Esophagus (tissue), 2 donors: Measurements from ENCODE around the gene SLC44A4. TPM values are rescaled to one million over a fixed set of nuclear protein-coding genes. Genes with fewer than 3 reads are reported as not detected.

ENCODE experiments used
- H3K27ac ChIP-seq, 2 donors: one replicate each; pipeline ENCODE4 v1.5.1; 2013; ENCODE audit warnings: low read depth in 2 of 2, mild to moderate bottlenecking in 2 of 2, inconsistent platforms in 1 of 2, low read length in 1 of 2, moderate library complexity in 1 of 2
- H3K27me3 ChIP-seq, 2 donors: one replicate each; pipeline ENCODE4 v1.6.1; 2013; ENCODE audit warnings: low read length in 2 of 2, control low read depth in 1 of 2, mild to moderate bottlenecking in 1 of 2; ENCODE audit not compliant: insufficient read depth in 2 of 2, control insufficient read depth in 1 of 2
- H3K36me3 ChIP-seq, 2 donors: one replicate each; pipeline ENCODE4 v1.6.1; 2013; ENCODE audit warnings: low read length in 1 of 2; ENCODE audit not compliant: control insufficient read depth in 2 of 2, insufficient read depth in 2 of 2
- H3K4me1 ChIP-seq, 2 donors: one replicate each; pipeline ENCODE4 v1.6.1; 2013; ENCODE audit warnings: low read length in 1 of 2; ENCODE audit not compliant: control insufficient read depth in 2 of 2, insufficient read depth in 2 of 2
- H3K4me3 ChIP-seq, 2 donors: one replicate each; pipeline ENCODE4 v1.5.1; 2013; ENCODE audit warnings: low read length in 2 of 2, mild to moderate bottlenecking in 2 of 2, low read depth in 1 of 2, moderate library complexity in 1 of 2
- H3K9me3 ChIP-seq, 2 donors: one replicate each; pipeline ENCODE4 v1.6.1; 2013; ENCODE audit warnings: mild to moderate bottlenecking in 2 of 2, low read depth in 1 of 2, low read length in 1 of 2, moderate library complexity in 1 of 2; ENCODE audit not compliant: control insufficient read depth in 2 of 2, insufficient read depth in 1 of 2
- WGBS, 2 donors: extraction: QIAGEN DNeasy Blood & Tissue Kit; methylation state at CpG; one replicate each; pipeline ENCODE4 v1.1.7; 2013; 5-methylcytosine and 5-hydroxymethylcytosine counted together
- polyA plus RNA-seq, 2 donors: library from polyadenylated mRNA; stranded (reverse); fragments of 200-250 nt; gene quantifications; one replicate each; pipeline ENCODE4 v1.2.3, GENCODE V29; 2013
- donor health status: healthy with polysubstance abuse.
- donor health status: Bipolar disorder and iron deficiency.

Gene SLC44A4
- polyA plus RNA-seq, 2 donors, result 0.19 to 0.33 TPM

DNA sequence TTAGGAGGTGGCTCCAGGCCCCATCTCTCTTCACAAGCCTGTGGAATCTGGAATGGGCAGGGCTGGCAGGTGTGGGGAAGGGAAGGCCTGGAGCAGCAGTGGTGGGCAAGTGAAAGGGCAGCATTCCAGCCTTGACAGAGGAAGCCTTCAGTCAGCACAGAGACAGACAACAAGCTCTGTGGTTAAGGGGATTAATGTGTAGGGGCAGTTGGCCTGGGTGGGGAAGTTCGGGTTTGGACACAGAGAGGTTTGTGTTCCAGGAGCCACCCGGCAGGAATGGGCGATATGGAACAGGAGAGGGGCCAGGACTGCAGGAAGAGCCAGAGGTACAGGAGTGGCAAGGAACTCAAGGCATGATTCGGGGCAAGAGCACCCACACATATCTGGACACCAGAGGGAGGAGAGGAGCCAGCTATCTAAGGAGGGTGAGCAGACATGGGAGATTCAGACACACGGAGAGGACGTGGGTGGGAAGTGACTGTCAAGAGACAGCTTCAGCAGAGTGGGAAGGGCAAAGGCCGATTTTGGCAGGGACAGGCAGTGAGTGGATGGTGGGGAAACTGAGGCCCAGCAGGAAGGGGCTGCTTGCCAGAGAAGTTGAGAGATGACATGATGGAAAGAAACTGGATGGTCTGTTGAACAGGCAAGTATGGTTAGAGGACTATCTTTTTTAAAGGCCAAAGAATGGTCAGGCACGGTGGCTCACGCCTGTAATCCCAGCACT, 2.5 kb upstream of the SLC44A4 start:
- Histone ChIP-seq H3K36me3 (peaks cover 29 to 40% of the 10 kb centered on the region in 2 donors), H3K4me1 (peaks cover 0 to 3% of the 10 kb centered on the region in 2 donors), H3K27me3 (no peaks in the 10 kb centered on the region), H3K4me3 (no peak overlapping the region), H3K9me3 (no peaks in the 10 kb centered on the region), H3K27ac (no peak overlapping the region)
- WGBS, 2 donors, result 82% methylated on average over 9 of the region's 9 CpGs

GRCh38 chr6:31880616-31881015, 1.8 kb upstream of the SLC44A4 start:
- Histone ChIP-seq H3K27me3 (no peaks in the 10 kb centered on the region), H3K36me3 (peaks cover 29 to 37% of the 10 kb centered on the region in 2 donors), H3K27ac (no peak overlapping the region), H3K9me3 (no peaks in the 10 kb centered on the region), H3K4me1 (peaks cover 0 to 3% of the 10 kb centered on the region in 2 donors), H3K4me3 (no peak overlapping the region)
- 89% methylated on average over 10 of the region's 10 CpGs for WGBS, 2 donors

DNA sequence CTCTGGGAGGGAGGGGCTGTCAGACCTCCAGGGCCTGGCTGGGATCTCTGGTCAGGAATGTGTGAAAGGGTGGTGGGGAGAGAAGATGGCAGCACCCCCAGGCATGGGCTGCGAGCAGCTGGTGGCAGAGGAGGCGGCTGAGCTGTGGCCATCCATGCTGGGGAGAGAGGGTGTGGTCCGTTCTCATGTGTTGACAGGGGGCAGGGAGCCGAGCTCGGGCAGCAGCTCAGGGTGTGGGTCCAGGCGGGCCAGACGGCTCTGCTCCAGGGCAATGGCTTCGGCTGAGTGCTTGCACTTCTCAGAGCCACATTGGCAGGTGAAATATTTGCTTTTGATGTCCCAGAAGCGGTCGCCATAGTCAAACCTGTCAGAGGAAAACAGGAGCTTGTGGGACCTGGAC, 1.1 kb upstream of the SLC44A4 start:
- H3K27ac ChIP-seq, result no peak overlapping the region
- H3K4me3 ChIP-seq, result no peak overlapping the region
- no peaks in the 10 kb centered on the region for H3K9me3 ChIP-seq
- H3K4me1 ChIP-seq, result peaks cover 0 to 3% of the 10 kb centered on the region in 2 donors
- peaks cover 28 to 37% of the 10 kb centered on the region in 2 donors for H3K36me3 ChIP-seq
- 66 to 69% methylated on average over 10 of the region's 10 CpGs for WGBS, 2 donors
- no peaks in the 10 kb centered on the region for H3K27me3 ChIP-seq

- Histone ChIP-seq H3K4me1 (peaks cover 0 to 3% of the 10 kb centered on the region in 2 donors), H3K27me3 (no peaks in the 10 kb centered on the region), H3K4me3 (no peak overlapping the region), H3K36me3 (peaks cover 24 to 29% of the 10 kb centered on the region in 2 donors), H3K9me3 (no peaks in the 10 kb centered on the region), H3K27ac (no peak overlapping the region)
- 54 to 66% methylated on average over 13 of the region's 13 CpGs for WGBS, 2 donors
Observed at GRCh38 chr6:31879143-31879542, 346 bp upstream of the SLC44A4 start.

GRCh38 chr6:31878222-31878621, 575 bp downstream of the SLC44A4 start:
- no peak overlapping the region for H3K27ac ChIP-seq
- H3K4me3 ChIP-seq, result no peak overlapping the region
- H3K27me3 ChIP-seq, result no peaks in the 10 kb centered on the region
- peaks cover 20 to 23% of the 10 kb centered on the region in 2 donors for H3K36me3 ChIP-seq
- H3K9me3 ChIP-seq, result no peaks in the 10 kb centered on the region
- WGBS, 2 donors, result 65 to 77% methylated on average over 3 of the region's 3 CpGs
- peaks cover 0 to 3% of the 10 kb centered on the region in 2 donors for H3K4me1 ChIP-seq

DNA sequence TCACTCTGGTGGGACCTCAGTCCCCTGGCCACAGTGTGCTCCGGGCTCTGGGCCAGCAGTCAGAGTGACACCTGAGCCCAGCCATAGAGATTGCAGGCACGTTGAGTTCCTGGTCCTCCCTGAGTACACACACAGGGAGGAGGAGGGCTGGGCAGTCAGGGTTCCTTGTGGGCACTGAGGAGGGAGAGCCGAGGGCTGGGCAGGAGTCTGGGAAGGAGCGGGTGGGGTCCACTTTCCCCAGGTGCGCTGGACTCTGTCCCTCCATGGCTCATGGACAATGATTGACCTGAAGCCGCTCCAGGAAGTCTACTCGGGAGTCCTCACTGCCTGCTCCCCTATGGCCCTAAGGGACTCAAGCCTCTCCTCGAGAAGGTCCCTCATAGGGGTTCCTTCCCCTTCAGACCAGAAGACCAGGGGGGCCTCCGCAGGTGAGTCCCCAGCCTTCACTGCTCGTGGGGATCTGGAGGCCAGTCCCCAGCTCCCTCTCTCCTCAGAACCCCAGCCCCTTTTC, 1.1 kb downstream of the SLC44A4 start:
- 66 to 69% methylated on average over 10 of the region's 10 CpGs for WGBS, 2 donors

GRCh38 chr6:31877125-31877650, 1.6 kb downstream of the SLC44A4 start:
- Histone ChIP-seq H3K27ac (no peak overlapping the region), H3K4me3 (no peak overlapping the region), H3K9me3 (no peaks in the 10 kb centered on the region), H3K27me3 (no peaks in the 10 kb centered on the region), H3K36me3 (peaks cover 10 to 14% of the 10 kb centered on the region in 2 donors), H3K4me1 (peaks cover 0 to 3% of the 10 kb centered on the region in 2 donors)
- WGBS, 2 donors, result 56 to 69% methylated on average over 3 of the region's 3 CpGs

More for the DNA sequence above, 1.1 kb downstream of the SLC44A4 start:
- peaks cover 15 to 19% of the 10 kb centered on the region in 2 donors for H3K36me3 ChIP-seq
- H3K27me3 ChIP-seq, result no peaks in the 10 kb centered on the region
- no peaks in the 10 kb centered on the region for H3K9me3 ChIP-seq
- H3K4me3 ChIP-seq, result no peak overlapping the region
- H3K4me1 ChIP-seq, result peaks cover 0 to 3% of the 10 kb centered on the region in 2 donors
- no peak overlapping the region for H3K27ac ChIP-seq

DNA sequence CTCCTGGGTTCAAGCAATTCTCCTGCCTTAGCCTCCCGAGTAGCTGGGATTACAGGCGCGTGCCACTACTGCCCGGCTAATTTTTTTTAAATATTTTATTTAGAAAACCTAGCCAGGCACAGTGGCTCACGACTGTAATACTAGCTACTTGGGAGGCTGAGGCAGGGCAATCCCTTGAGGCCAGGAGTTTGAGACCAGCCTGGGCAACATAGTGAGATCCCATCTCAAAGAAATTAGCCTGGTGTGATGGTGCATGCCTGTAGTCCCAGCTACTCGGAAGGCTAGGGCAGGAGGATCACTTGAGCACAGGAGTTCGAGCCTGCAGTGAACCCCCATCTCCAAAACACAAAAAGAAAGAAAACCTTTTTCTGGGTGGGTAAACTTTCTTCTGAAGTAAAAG, 2.4 kb downstream of the SLC44A4 start:
- Histone ChIP-seq H3K36me3 (peaks cover 9 to 13% of the 10 kb centered on the region in 2 donors), H3K9me3 (no peaks in the 10 kb centered on the region), H3K4me1 (peaks cover 0 to 3% of the 10 kb centered on the region in 2 donors), H3K4me3 (no peak overlapping the region), H3K27ac (no peak overlapping the region), H3K27me3 (no peaks in the 10 kb centered on the region)
- 90% methylated on average over 7 of the region's 7 CpGs for WGBS, 2 donors

DNA sequence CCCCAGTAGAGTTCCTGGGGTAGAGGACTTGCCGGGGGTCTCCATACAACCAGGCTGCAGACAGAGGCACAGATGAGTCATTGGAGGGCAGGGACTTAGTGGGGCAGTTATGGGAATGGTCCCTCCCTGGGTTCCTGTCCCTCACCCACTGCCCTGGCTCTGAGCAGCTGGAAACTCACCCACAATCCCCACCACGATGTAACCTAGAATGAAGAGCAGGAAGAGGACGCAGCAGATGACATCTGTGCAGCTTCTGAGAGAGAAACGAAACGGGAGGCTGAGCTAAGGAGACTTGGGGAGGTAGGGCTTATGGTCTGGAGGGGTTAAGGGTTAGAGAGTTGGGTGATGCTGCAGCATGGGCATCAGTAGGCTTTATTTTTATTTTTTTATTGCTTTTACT, 2.9 kb downstream of the SLC44A4 start:
- Histone ChIP-seq H3K27me3 (no peaks in the 10 kb centered on the region), H3K4me3 (no peak overlapping the region), H3K9me3 (no peaks in the 10 kb centered on the region), H3K4me1 (peaks cover 0 to 3% of the 10 kb centered on the region in 2 donors), H3K36me3 (peaks cover 5 to 9% of the 10 kb centered on the region in 2 donors), H3K27ac (no peak overlapping the region)
- 61 to 75% methylated on average over 5 of the region's 5 CpGs for WGBS, 2 donors
